ENCODE results near the gene DTHD1.

GRCh38 chr4:36301127-36301526, 19.7 kb downstream of the DTHD1 start:
- TF ChIP-seq ZNF274 (IDR thresholded peaks at IDR 0.05; ENCODE audit: low read depth, low read length) (no peak), YY1 (IDR thresholded peaks at IDR 0.05; ENCODE audit: insufficient read depth, insufficient read length) (no peak), SUZ12 (IDR thresholded peaks at IDR 0.05; ENCODE audit: extremely low read depth, insufficient read depth, insufficient read length) (no peak)

Measured in NT2/D1 (cell line).